Peyer's patch (tissue), 4 donors: Measurements from ENCODE around the gene BNIP3. TPM values are rescaled to one million over a fixed set of nuclear protein-coding genes. Genes with fewer than 3 reads are reported as not detected.

ENCODE experiments used
- DNase-seq, 3 donors: peaks; one replicate each; pipeline ENCODE4 v3.0.0-alpha.2; 2017 to 2019
- H3K27ac ChIP-seq, 4 donors: fragments of 200-600 bp; sonication (generic); one replicate each; pipeline ENCODE4 v1.5.1; 2016 to 2019
- H3K27me3 ChIP-seq, 2 donors: fragments of 200-600 bp; sonication (generic); one replicate each; pipeline ENCODE4 v1.5.1; 2019
- H3K36me3 ChIP-seq, 3 donors: fragments of 200-600 bp; sonication (generic); one replicate each; pipeline ENCODE4 v1.5.1; 2016 to 2019
- H3K4me1 ChIP-seq, 4 donors: fragments of 200-600 bp; sonication (generic); one replicate each; pipeline ENCODE4 v1.5.1; 2016 to 2019
- H3K4me3 ChIP-seq, 4 donors: fragments of 200-600 bp; sonication (generic); 1 replicate in 3 of 4; 2 replicates in 1 of 4; pipeline ENCODE4 v1.5.1; 2016 to 2019; ENCODE audit warnings: mild to moderate bottlenecking in 1 of 4
- H3K9me3 ChIP-seq, 4 donors: fragments of 200-600 bp; sonication (generic); one replicate each; pipeline ENCODE4 v1.5.1; 2016 to 2019; ENCODE audit warnings: mild to moderate bottlenecking in 1 of 4
- POLR2A ChIP-seq, 2 donors: fragments of 450-650 bp; IDR thresholded peaks; one replicate each; pipeline ENCODE4 v1.5.1; 2017; ENCODE audit warnings: antibody characterized with exemption in 2 of 2, mild to moderate bottlenecking in 2 of 2, moderate library complexity in 2 of 2
- total RNA-seq, 4 donors: library from RNA; depleted of rRNA; stranded (reverse); fragments of >200 nt; gene quantifications; one replicate each; pipeline ENCODE4 v1.1.0, GENCODE V29; 2016
- TF ChIP-seq, protein P1 (sequence below), 6 experiments: fragments of 450-650 bp in 4 of 6; fragments of 200-600 bp in 2 of 6; sonication (generic) in 1 of 6; IDR thresholded peaks; one replicate each; pipeline ENCODE4 v1.5.1; 2017 to 2019; ENCODE audit warnings: antibody characterized with exemption in 6 of 6, mild to moderate bottlenecking in 3 of 6, moderate library complexity in 1 of 6

BNIP3 gene
- total RNA-seq, 4 donors from 2014 or later: 26.7 to 58.7 (median 41.1) TPM

DNA sequence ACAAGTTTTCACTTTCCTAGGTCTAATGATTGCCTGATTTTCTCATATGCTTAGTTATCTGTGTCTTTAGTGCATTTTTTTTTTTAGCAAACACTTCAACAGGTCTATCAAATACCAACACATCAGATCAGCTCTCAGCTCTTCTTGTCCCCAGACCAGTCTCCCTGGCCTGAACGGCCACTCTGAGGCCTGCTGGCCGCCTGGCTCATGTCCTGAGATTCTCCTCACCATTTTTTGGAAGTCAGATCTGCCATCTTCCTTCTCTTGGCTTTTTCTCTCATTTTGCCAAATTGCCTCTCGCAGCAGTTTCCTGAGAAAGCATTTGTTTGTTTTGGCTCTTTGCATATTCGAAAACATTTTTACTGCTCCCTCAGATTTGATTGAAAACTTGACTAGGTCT, 51.6 kb downstream of the BNIP3 start:
- no peak overlapping the region for H3K27ac ChIP-seq
- H3K4me1 ChIP-seq: peaks cover 0 to 18% (median 5%) of the 10 kb centered on the region in 4 donors
- TF ChIP-seq, protein P1, sequence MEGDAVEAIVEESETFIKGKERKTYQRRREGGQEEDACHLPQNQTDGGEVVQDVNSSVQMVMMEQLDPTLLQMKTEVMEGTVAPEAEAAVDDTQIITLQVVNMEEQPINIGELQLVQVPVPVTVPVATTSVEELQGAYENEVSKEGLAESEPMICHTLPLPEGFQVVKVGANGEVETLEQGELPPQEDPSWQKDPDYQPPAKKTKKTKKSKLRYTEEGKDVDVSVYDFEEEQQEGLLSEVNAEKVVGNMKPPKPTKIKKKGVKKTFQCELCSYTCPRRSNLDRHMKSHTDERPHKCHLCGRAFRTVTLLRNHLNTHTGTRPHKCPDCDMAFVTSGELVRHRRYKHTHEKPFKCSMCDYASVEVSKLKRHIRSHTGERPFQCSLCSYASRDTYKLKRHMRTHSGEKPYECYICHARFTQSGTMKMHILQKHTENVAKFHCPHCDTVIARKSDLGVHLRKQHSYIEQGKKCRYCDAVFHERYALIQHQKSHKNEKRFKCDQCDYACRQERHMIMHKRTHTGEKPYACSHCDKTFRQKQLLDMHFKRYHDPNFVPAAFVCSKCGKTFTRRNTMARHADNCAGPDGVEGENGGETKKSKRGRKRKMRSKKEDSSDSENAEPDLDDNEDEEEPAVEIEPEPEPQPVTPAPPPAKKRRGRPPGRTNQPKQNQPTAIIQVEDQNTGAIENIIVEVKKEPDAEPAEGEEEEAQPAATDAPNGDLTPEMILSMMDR (IDR thresholded peaks at IDR 0.05): no peak
- TF ChIP-seq POLR2A (IDR thresholded peaks at IDR 0.05): no peak
- H3K4me3 ChIP-seq: no peak overlapping the region
- H3K36me3 ChIP-seq: peaks cover 0 to under 1% (median 0%) of the 10 kb centered on the region in 3 donors
- H3K9me3 ChIP-seq: no peaks in the 10 kb centered on the region
- no peaks in the 10 kb centered on the region for H3K27me3 ChIP-seq
- DNase-seq: no peak

DNA sequence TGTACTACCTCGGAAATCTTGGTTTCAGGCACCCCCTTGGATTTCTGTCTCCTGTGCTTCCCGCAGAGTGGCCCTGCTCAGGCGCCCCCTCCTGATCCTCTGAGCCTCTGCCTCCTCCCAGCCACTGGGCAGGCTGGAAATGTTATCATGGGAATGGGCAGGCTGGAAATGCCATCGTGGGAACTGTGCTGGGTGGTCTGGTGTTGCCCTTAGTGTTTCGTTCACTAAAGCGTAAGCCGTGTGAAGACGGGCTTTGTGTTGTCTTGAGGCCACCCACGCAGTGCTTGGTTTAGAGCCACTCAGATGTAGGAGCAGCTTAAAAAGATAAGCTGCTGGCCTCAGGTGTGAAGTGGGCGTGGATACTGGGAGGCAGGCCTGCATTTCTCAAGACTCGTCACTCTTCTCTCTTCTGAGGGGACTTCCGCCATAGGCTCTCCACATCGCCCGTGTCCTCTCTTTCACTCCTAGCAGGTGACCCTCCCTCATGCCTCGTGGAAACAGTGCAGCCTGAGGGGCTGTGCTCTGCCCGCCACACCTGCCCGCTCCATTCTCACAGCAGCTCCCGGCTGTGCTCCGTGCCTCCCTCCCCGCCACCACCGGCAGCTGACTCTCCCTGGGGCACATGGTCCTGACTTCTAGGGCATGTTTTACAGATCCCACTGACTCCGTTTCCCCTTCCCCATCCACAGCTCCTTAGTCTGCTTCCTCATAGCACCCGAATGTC, 52.4 kb downstream of the BNIP3 start:
- Histone ChIP-seq H3K36me3 (no peaks in the 10 kb centered on the region), H3K9me3 (no peaks in the 10 kb centered on the region), H3K27ac (no peak overlapping the region), H3K4me1 (peaks cover 0 to 18% (median 5%) of the 10 kb centered on the region in 4 donors), H3K27me3 (no peaks in the 10 kb centered on the region), H3K4me3 (no peak overlapping the region)
- no peak for DNase-seq
- TF ChIP-seq POLR2A (IDR thresholded peaks at IDR 0.05): no peak
- TF ChIP-seq, protein P1 (IDR thresholded peaks at IDR 0.05): no peak

DNA sequence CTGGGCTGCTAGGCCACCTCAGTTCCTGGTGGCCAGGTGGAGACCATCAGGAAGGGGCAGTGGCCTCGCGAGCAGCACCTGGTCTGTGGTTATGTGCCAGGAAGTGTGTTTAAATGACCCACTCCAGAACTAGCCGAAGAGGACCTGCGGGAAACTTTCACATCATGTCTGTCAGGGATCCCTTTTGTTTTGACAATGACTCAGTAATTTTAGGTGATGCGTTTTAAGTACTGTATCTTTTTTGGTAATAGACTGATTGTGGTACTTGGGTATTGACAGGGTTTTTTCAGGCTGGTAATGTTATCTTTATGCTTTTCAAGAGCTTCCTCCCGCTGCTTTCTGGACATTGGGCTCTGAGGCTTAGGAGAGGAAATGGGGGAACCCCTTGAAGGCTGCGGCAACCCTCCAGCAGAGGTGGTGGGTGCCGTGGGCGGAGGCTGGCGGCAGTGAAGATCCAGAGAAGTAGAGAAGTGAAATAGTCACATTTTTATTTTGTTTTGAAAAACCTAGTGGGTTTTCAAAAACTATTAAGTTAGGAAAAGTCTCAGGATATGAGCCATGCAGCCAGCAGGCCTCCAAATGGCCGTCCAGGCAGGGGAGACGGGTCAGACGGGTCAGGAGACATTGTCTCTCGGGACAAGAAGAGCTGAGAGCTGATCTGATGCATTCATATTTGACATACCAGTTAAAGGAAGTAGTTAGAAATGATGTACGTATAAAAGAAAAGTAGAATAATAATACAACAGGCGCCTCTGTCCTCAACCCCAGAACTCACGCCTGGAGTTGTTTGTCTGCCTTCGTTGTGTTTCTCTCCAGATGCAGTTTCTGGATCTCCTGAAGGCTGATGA, 53.3 kb downstream of the BNIP3 start:
- no peak for TF ChIP-seq POLR2A (IDR thresholded peaks at IDR 0.05)
- TF ChIP-seq, protein P1 (IDR thresholded peaks at IDR 0.05): no peak
- no peaks in the 10 kb centered on the region for H3K9me3 ChIP-seq
- H3K4me1 ChIP-seq: peaks cover 0 to 18% (median 5%) of the 10 kb centered on the region in 4 donors
- H3K36me3 ChIP-seq: no peaks in the 10 kb centered on the region
- no peak for DNase-seq
- no peak overlapping the region for H3K27ac ChIP-seq
- H3K4me3 ChIP-seq: no peak overlapping the region
- H3K27me3 ChIP-seq: no peaks in the 10 kb centered on the region

DNA sequence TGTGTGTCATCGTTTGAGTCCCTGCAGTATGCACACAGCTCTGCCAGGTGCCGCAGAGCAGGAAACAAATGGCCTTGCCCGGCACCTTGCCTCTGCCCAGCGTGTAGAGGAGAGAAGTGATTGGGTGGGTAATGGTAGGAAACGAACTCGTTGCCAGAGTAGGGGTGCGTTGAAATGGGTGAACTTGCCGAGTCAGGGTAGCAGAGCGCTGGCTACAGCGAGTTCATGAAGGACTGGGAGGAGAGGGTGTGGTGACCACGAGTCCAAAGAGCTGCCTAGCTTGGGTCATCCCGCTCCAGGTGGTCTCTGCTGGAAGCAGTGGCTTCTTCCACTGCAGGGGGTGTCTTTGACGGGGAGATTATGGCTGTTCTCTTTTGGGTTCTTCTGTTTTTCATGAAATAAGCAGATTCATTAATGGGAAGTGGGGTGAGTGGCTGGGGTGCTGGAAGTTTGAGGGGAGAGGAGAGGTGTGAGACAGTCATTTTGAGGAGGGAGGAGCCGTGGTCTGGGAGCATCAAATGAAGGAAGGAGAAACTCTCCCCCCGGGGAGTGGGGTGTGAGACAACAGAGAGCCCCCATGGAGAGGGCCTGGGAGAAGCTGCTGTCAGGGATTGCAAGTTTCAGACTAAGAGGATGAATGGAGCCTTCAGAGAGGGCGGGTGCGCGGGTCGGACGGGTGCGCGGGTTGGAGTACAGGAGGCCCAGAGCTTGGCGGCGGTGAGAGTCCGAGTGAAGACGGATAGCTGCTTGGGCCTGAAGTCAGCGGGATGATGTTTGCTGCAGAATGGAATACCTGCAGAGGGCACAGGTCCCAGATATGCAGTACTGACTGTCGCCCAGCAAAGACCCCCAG, 54.8 kb downstream of the BNIP3 start:
- H3K27me3 ChIP-seq: no peaks in the 10 kb centered on the region
- H3K36me3 ChIP-seq: no peaks in the 10 kb centered on the region
- no peak overlapping the region for H3K4me3 ChIP-seq
- TF ChIP-seq, protein P1 (IDR thresholded peaks at IDR 0.05): no peak
- no peak for TF ChIP-seq POLR2A (IDR thresholded peaks at IDR 0.05)
- H3K27ac ChIP-seq: no peak overlapping the region
- no peak for DNase-seq
- peaks cover 0 to 18% (median 0%) of the 10 kb centered on the region in 4 donors for H3K4me1 ChIP-seq
- no peaks in the 10 kb centered on the region for H3K9me3 ChIP-seq

DNA sequence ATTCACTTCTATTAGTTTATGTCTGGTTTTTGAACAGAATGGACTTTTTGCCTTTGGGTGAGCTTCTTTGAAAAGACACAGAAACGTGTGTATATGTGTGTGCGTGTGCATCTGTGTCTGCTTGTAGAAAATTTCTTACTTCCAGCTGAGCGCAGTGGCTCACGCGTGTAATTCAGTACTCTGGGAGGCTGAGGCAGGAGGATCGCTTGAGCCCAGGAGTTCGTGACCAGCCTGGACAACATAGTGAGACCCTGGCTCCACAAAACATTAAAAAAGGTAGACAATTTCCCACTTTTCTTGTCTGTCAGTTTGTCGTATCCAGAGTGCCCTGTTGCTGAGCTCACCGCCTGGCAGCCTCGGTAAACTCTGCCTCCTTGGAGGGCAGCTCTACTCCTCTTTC, 55.5 kb downstream of the BNIP3 start:
- H3K9me3 ChIP-seq: no peaks in the 10 kb centered on the region
- H3K27me3 ChIP-seq: no peaks in the 10 kb centered on the region
- DNase-seq: no peak
- H3K27ac ChIP-seq: no peak overlapping the region
- peaks cover 0 to 18% (median 0%) of the 10 kb centered on the region in 4 donors for H3K4me1 ChIP-seq
- TF ChIP-seq, protein P1 (IDR thresholded peaks at IDR 0.05): no peak
- TF ChIP-seq POLR2A (IDR thresholded peaks at IDR 0.05): no peak
- H3K36me3 ChIP-seq: no peaks in the 10 kb centered on the region
- H3K4me3 ChIP-seq: no peak overlapping the region
